Measurements from ENCODE around the gene ZBTB42. TPM values are rescaled to one million over a fixed set of nuclear protein-coding genes. Genes with fewer than 3 reads are reported as not detected.

The ZBTB42 gene
- total RNA-seq, 1 experiment from 2014 or later = 1.0 TPM

DNA sequence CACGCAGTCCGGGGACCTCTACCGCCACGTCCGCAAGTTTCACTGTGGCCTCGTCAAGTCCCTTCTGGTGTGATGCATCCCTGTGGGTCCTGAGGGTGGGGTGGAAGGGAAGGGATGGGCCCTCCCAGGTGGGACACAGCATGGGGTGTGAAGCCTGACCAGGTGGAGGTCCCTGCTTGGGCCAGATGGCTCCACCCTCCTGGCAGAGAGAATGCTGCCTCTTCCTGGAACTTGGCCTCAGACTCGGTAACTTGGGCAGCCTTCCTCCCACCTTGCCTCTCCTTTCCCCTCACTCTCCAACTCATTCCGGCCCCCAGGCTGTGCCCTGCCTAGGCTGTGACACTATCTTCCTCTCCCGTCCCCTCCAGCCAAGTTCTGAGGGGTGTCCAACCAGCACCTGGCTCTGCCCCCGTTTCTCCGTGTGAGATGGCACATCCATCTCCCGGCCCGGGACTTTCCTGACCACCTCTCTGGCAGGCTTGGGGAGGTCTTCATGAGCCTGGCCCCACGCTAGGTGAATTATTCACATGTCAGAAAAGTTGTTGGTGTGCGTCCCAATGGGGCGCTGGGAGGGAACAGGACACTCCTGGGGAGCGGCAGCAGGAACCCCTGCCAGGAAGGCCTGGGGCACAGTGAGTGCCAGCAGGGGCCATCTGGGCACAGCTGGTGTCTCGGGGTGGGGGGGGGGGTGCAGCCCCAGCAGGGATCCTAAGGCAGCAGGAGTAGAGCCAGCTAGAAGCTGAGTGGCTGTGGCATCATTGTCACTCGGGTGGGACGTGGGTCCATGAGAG lies 1.7 kb downstream of the ZBTB42 start:
- TF ChIP-seq, protein P1, sequence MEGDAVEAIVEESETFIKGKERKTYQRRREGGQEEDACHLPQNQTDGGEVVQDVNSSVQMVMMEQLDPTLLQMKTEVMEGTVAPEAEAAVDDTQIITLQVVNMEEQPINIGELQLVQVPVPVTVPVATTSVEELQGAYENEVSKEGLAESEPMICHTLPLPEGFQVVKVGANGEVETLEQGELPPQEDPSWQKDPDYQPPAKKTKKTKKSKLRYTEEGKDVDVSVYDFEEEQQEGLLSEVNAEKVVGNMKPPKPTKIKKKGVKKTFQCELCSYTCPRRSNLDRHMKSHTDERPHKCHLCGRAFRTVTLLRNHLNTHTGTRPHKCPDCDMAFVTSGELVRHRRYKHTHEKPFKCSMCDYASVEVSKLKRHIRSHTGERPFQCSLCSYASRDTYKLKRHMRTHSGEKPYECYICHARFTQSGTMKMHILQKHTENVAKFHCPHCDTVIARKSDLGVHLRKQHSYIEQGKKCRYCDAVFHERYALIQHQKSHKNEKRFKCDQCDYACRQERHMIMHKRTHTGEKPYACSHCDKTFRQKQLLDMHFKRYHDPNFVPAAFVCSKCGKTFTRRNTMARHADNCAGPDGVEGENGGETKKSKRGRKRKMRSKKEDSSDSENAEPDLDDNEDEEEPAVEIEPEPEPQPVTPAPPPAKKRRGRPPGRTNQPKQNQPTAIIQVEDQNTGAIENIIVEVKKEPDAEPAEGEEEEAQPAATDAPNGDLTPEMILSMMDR (IDR thresholded peaks at IDR 0.05; ENCODE audit: unreplicated experiment) = no peak
- intact Hi-C loops (cut with micrococcal nuclease) = no loop called here
- CTCF ChIA-PET = interaction anchor here (0.7 kb wide), 1 partner anchor 288 kb away, joined by 6 read pairs; no protein-coding TSS in a partner anchor

DNA sequence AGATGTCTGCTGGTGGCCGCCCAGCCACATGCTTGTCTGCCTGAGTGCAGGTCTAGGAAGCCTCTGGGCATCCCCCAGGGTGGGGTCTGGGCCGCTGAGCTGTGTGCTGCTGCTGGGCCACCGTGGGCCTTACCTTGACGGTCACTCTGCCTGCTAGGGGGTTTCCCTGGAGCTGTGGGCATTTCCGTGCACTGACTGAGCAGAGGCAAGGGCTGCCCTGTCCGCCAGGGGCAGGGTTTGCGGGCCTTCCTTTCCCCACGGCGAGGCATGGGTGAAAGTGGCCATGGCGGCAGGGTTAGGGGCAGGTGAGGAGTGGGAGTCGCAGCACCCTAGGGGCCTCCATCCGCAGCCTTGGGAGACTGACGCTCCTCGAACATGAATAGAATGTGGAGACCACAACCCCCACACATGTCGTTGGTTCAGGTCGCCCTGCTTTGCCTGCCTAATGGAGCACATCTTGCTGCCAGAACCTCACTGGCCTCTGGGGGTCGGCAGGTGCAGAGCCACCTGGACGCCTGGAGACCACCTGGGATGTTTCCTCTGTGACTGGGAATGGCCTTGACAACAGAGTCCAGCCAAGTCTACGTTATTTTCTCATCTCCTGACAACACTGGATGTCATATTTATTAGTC lies 2.5 kb downstream of the ZBTB42 start:
- Mint-ChIP-seq H3K36me3 (ENCODE audit: insufficient read depth, unreplicated experiment) (no peaks in the 10 kb centered on the region), H3K9me3 (ENCODE audit: unreplicated experiment) (peaks cover 8% of the 10 kb centered on the region), H3K4me1 (ENCODE audit: insufficient read depth, unreplicated experiment) (no peaks in the 10 kb centered on the region), H3K4me3 (ENCODE audit: unreplicated experiment) (no peak overlapping the region), H3K27ac (ENCODE audit: low read depth, unreplicated experiment) (no peak overlapping the region), H3K27me3 (ENCODE audit: insufficient read depth, unreplicated experiment) (no peaks in the 10 kb centered on the region)
- TF ChIP-seq, protein P1 (IDR thresholded peaks at IDR 0.05; ENCODE audit: unreplicated experiment) = no peak
- intact Hi-C loops (cut with micrococcal nuclease) = no loop called here
- BruUV-seq (replicated peaks) = no TSS peak
- DNase-seq (ENCODE audit: unreplicated experiment) = no peak
- ChIA-PET POLR2A (no interaction called here), CTCF (interaction anchor here (0.7 to 1.1 kb wide), 2 partner anchors 35 to 287 kb away, joined by 6 read pairs; no protein-coding TSS in a partner anchor)

More for the DNA sequence above, 1.7 kb downstream of the ZBTB42 start:
- Mint-ChIP-seq H3K9me3 (ENCODE audit: unreplicated experiment) (peaks cover 8% of the 10 kb centered on the region), H3K27me3 (ENCODE audit: insufficient read depth, unreplicated experiment) (no peaks in the 10 kb centered on the region), H3K4me1 (ENCODE audit: insufficient read depth, unreplicated experiment) (no peaks in the 10 kb centered on the region), H3K36me3 (ENCODE audit: insufficient read depth, unreplicated experiment) (no peaks in the 10 kb centered on the region), H3K27ac (ENCODE audit: low read depth, unreplicated experiment) (no peak overlapping the region), H3K4me3 (ENCODE audit: unreplicated experiment) (peak overlapping the region; percentile 47)
- DNase-seq (ENCODE audit: unreplicated experiment) = no peak
- BruUV-seq (replicated peaks) = no TSS peak
- POLR2A ChIA-PET = no interaction called here

DNA sequence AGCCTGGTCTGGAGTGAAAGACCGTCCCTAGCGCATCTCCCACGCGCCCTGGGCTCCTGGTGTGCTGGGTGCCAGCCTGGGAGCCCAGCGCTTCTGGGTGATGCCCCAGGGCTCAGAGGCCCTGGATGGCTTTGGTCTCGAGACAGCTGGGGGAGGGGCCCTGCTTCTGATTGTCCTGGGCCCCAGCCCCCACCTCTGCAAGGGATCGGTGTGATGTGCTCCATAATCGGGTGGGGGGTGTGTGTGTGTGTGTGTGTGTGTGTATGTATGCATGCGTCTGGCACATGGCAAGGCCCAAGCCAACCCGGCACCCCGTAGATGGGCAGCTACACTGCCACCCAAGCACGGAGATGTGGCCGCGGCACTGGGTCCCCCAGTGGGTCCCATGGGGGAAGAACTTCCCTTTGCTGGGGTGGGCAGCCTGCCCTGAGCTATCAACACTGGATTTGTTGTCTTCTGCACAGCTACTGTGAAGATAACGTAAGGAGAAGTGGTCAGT lies 3.1 kb downstream of the ZBTB42 start:
- Mint-ChIP-seq H3K4me3 (ENCODE audit: unreplicated experiment) (no peak overlapping the region), H3K27ac (ENCODE audit: low read depth, unreplicated experiment) (no peak overlapping the region), H3K4me1 (ENCODE audit: insufficient read depth, unreplicated experiment) (no peaks in the 10 kb centered on the region), H3K27me3 (ENCODE audit: insufficient read depth, unreplicated experiment) (no peaks in the 10 kb centered on the region), H3K36me3 (ENCODE audit: insufficient read depth, unreplicated experiment) (no peaks in the 10 kb centered on the region), H3K9me3 (ENCODE audit: unreplicated experiment) (peaks cover 8% of the 10 kb centered on the region)
- ChIA-PET CTCF (interaction anchor here (0.5 to 1.1 kb wide), 2 partner anchors 36 to 1181 kb away, joined by 3 to 6 read pairs; no protein-coding TSS in a partner anchor), POLR2A (no interaction called here)
- TF ChIP-seq, protein P1 (IDR thresholded peaks at IDR 0.05; ENCODE audit: unreplicated experiment) = no peak
- BruUV-seq (replicated peaks) = no TSS peak
- intact Hi-C loops (cut with micrococcal nuclease) = no loop called here
- no peak for DNase-seq (ENCODE audit: unreplicated experiment)

Data from MCF 10A (cell line).